ENCODE measurements around the gene CCDC178. TPM values are rescaled to one million over a fixed set of nuclear protein-coding genes. Genes with fewer than 3 reads are reported as not detected.

Gene CCDC178
- total RNA-seq, 1 donor from 2014 or later = 2.8 TPM

GRCh38 chr18:33231474-33232317 lies 208.8 kb downstream of the CCDC178 start:
- Mint-ChIP-seq H3K9me3 (no peaks in the 10 kb centered on the region), H3K4me3 (no peak overlapping the region), H3K27ac (no peak overlapping the region), H3K27me3 (no peaks in the 10 kb centered on the region), H3K4me1 (ENCODE audit: unreplicated experiment) (peaks cover 6% of the 10 kb centered on the region), H3K36me3 (no peaks in the 10 kb centered on the region)
- TF ChIP-seq, protein P1, sequence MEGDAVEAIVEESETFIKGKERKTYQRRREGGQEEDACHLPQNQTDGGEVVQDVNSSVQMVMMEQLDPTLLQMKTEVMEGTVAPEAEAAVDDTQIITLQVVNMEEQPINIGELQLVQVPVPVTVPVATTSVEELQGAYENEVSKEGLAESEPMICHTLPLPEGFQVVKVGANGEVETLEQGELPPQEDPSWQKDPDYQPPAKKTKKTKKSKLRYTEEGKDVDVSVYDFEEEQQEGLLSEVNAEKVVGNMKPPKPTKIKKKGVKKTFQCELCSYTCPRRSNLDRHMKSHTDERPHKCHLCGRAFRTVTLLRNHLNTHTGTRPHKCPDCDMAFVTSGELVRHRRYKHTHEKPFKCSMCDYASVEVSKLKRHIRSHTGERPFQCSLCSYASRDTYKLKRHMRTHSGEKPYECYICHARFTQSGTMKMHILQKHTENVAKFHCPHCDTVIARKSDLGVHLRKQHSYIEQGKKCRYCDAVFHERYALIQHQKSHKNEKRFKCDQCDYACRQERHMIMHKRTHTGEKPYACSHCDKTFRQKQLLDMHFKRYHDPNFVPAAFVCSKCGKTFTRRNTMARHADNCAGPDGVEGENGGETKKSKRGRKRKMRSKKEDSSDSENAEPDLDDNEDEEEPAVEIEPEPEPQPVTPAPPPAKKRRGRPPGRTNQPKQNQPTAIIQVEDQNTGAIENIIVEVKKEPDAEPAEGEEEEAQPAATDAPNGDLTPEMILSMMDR (conservative IDR thresholded peaks at IDR 0.05) = peak; percentile 98
- peak; percentile 78 for DNase-seq (ENCODE audit: extremely low spot score, unreplicated experiment)

- TF ChIP-seq, protein P1 (conservative IDR thresholded peaks at IDR 0.05) = no peak
- no peaks in the 10 kb centered on the region for H3K4me1 Mint-ChIP-seq (ENCODE audit: unreplicated experiment)
- H3K4me3 Mint-ChIP-seq = no peak overlapping the region
- H3K9me3 Mint-ChIP-seq = no peaks in the 10 kb centered on the region
- H3K27me3 Mint-ChIP-seq = peaks cover 7% of the 10 kb centered on the region
- DNase-seq (ENCODE audit: extremely low spot score, unreplicated experiment) = no peak
- H3K27ac Mint-ChIP-seq = no peak overlapping the region
- H3K36me3 Mint-ChIP-seq = no peaks in the 10 kb centered on the region
Measured at GRCh38 chr18:33212363-33212762, 228.2 kb downstream of the CCDC178 start.

GRCh38 chr18:33210575-33211189 lies 229.8 kb downstream of the CCDC178 start:
- Mint-ChIP-seq H3K36me3 (no peaks in the 10 kb centered on the region), H3K27ac (no peak overlapping the region), H3K9me3 (no peaks in the 10 kb centered on the region), H3K4me1 (ENCODE audit: unreplicated experiment) (no peaks in the 10 kb centered on the region), H3K27me3 (peaks cover 7% of the 10 kb centered on the region), H3K4me3 (no peak overlapping the region)
- TF ChIP-seq, protein P1 (conservative IDR thresholded peaks at IDR 0.05) = peak; percentile 84
- no peak for DNase-seq (ENCODE audit: extremely low spot score, unreplicated experiment)

- Mint-ChIP-seq H3K36me3 (no peaks in the 10 kb centered on the region), H3K4me1 (ENCODE audit: unreplicated experiment) (peaks cover 9% of the 10 kb centered on the region), H3K27ac (no peak overlapping the region), H3K27me3 (peaks cover 7% of the 10 kb centered on the region), H3K9me3 (no peaks in the 10 kb centered on the region), H3K4me3 (no peak overlapping the region)
- no peak for DNase-seq (ENCODE audit: extremely low spot score, unreplicated experiment)
- TF ChIP-seq, protein P1 (conservative IDR thresholded peaks at IDR 0.05) = no peak
Measured at GRCh38 chr18:33205777-33206176, 234.7 kb downstream of the CCDC178 start.

- TF ChIP-seq, protein P1 (conservative IDR thresholded peaks at IDR 0.05) = peak; percentile 80
Measured at GRCh38 chr18:33201509-33201926, 239.0 kb downstream of the CCDC178 start.

More at GRCh38 chr18:33201509-33201926, 239.0 kb downstream of the CCDC178 start:
- no peak for DNase-seq (ENCODE audit: extremely low spot score, unreplicated experiment)
- Mint-ChIP-seq H3K4me1 (ENCODE audit: unreplicated experiment) (peaks cover 9% of the 10 kb centered on the region), H3K9me3 (no peaks in the 10 kb centered on the region), H3K4me3 (peak overlapping the region; percentile 63), H3K27me3 (no peaks in the 10 kb centered on the region), H3K27ac (no peak overlapping the region), H3K36me3 (no peaks in the 10 kb centered on the region)
